Pons (tissue), 1 donor: ENCODE data around the gene RAD51AP2.

Source experiments
- DNase-seq: peaks from one replicate; pipeline ENCODE4 v3.0.0-alpha.2; 2016; ENCODE audit warnings: low spot score

The RAD51AP2 gene

GRCh38 chr2:17470855-17471641, 47.2 kb downstream of the RAD51AP2 start:
- DNase-seq: no peak

- DNase-seq: no peak
Observed at GRCh38 chr2:17461087-17461475, 57.2 kb downstream of the RAD51AP2 start.
